Measurements from ENCODE around the gene TSPAN14.

- TF ChIP-seq CTCF (IDR thresholded peaks at IDR 0.05), result no peak
- peak; percentile 77 to 82 for TF ChIP-seq POLR2AphosphoS5 (IDR thresholded peaks at IDR 0.05)
- TF ChIP-seq POLR2A (IDR thresholded peaks at IDR 0.05; ENCODE audit: low read depth), result peak; percentile 46
- no peak for TF ChIP-seq EP300 (IDR thresholded peaks at IDR 0.05)
These were observed at the start of gene TSPAN14 for GRCh38 chr10:80453842-80454512.

All from esophagus muscularis mucosa (tissue), 4 donors.